C4-2B (cell line): ENCODE measurements around the gene NSUN2.

Experiments
- H3K27ac ChIP-seq: fragments of 450-650 bp; 2 replicates; pipeline ENCODE4 v1.5.1; 2017
- ZFX ChIP-seq: fragments of 450-650 bp; IDR thresholded peaks from 2 replicates; pipeline ENCODE4 v1.6.1; 2017
- TF ChIP-seq, protein P1 (sequence below): fragments of 450-650 bp; conservative IDR thresholded peaks from 2 replicates; pipeline ENCODE4 v1.5.1; 2017; ENCODE audit warnings: mild to moderate bottlenecking

NSUN2 gene

DNA sequence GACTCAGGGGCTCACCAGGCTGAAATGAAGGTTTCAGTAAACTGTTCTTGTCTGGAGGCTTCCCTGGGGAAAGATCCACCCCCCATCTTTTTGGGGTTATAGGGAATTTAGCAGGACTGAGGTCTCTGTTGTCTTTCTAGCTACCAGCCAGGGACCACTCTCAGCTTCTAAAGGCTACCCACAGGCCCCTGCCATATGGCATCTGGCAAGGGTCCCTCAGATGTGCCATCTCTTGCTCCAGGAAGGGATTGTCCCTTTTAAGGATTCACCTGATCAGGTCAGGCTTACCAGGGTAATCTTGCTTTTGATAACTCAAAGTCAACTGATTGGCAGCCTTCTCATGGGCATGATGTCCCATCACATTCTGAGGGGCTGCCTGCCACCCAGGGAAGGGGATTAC lies 65.0 kb downstream of the NSUN2 start:
- no peak for TF ChIP-seq ZFX
- TF ChIP-seq, protein P1, sequence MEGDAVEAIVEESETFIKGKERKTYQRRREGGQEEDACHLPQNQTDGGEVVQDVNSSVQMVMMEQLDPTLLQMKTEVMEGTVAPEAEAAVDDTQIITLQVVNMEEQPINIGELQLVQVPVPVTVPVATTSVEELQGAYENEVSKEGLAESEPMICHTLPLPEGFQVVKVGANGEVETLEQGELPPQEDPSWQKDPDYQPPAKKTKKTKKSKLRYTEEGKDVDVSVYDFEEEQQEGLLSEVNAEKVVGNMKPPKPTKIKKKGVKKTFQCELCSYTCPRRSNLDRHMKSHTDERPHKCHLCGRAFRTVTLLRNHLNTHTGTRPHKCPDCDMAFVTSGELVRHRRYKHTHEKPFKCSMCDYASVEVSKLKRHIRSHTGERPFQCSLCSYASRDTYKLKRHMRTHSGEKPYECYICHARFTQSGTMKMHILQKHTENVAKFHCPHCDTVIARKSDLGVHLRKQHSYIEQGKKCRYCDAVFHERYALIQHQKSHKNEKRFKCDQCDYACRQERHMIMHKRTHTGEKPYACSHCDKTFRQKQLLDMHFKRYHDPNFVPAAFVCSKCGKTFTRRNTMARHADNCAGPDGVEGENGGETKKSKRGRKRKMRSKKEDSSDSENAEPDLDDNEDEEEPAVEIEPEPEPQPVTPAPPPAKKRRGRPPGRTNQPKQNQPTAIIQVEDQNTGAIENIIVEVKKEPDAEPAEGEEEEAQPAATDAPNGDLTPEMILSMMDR, result no peak
- no peak overlapping the region for H3K27ac ChIP-seq

DNA sequence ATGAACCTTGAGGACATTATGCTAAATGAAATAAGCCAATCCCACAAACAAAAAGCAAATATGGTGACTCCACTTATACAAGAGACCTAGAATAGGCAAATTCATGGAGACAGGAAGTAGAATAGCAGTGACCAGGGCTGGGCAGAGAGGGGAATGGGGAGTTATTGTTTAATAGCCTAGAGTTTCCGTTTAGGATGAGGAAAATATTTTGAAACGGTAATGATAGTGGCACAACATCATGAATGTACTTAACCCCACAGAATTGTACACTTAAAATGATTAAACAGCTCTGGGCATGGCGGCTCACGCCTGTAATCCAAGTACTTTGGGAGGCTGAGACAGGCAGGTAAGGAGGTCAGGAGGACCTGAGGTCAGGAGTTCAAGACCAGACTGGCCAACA lies 65.8 kb downstream of the NSUN2 start:
- TF ChIP-seq, protein P1, result no peak
- TF ChIP-seq ZFX, result no peak

DNA sequence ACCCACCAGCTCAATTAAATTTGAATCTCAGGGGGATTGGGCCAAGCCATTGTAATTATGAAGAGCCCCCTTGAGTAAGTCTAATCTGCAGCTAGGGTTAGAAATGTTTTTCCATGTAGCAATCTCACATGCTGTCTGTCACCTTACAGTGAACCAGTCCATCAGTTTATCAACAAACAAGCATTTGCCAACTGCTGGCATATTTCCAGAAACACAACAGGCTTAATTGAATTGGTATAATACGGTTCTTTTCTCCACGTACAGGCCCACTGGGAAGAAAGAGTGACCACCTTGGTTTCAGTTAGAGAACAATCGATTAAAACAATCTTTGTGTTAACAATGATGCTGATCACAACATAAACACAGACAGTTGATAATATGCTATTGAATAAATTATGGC lies 67.4 kb downstream of the NSUN2 start:
- TF ChIP-seq, protein P1, result no peak
- no peak for TF ChIP-seq ZFX

More for the DNA sequence above, 65.8 kb downstream of the NSUN2 start:
- no peak overlapping the region for H3K27ac ChIP-seq

DNA sequence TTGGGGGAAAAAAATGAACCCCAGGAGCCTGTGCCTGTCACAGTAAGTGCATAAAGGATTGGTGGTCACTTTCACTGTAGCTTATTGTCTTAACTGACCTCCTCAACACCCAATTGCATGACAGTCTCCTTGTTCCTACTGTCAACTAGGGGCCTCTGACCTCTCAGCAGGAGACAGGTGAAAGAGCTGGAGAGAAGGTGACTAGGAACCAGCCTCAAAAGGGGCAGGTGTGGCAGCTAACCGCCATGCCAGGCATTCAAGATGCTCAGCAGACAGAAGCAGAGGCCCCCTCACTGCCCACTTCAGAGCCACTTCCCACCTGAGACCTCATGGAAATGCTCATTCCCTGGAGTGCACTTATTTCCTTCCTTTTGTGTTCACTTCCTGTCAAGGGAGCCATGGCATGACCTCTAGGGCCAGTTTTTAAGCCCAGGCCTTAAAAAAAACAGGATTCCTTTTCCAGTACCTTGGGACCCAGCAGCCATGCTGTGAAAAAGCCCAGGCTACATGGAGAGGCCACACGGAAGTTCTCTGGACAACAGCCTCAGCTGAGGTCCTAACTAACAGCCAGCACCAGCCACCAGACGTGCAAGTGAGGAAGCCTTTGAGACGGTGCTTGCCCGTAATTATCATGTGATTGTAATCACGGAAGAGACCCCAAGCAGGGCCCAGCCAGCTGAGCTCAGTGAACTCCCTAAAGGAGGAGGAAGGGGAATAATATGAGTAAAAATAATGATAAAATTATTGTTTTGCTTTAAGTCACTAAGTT lies 74.9 kb downstream of the NSUN2 start:
- TF ChIP-seq, protein P1, result no peak
- TF ChIP-seq ZFX, result no peak
- no peak overlapping the region for H3K27ac ChIP-seq

More for the DNA sequence above, 67.4 kb downstream of the NSUN2 start:
- H3K27ac ChIP-seq, result no peak overlapping the region

DNA sequence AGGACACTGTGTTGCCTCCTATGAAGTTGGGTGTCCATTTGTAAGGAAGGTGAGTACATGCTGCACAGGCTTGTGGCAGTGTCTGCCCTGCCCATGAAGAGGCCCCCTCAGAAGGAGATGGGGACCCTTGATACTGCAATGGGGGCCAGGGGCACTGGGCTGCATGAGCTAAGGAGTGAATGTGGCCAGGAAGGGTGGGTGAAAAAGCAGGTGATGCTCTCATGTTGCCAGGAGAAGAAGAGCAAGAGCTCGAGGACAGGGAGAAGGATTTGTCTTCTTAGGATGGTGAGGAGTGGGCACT lies 76.1 kb downstream of the NSUN2 start:
- no peak for TF ChIP-seq ZFX
- H3K27ac ChIP-seq, result no peak overlapping the region

DNA sequence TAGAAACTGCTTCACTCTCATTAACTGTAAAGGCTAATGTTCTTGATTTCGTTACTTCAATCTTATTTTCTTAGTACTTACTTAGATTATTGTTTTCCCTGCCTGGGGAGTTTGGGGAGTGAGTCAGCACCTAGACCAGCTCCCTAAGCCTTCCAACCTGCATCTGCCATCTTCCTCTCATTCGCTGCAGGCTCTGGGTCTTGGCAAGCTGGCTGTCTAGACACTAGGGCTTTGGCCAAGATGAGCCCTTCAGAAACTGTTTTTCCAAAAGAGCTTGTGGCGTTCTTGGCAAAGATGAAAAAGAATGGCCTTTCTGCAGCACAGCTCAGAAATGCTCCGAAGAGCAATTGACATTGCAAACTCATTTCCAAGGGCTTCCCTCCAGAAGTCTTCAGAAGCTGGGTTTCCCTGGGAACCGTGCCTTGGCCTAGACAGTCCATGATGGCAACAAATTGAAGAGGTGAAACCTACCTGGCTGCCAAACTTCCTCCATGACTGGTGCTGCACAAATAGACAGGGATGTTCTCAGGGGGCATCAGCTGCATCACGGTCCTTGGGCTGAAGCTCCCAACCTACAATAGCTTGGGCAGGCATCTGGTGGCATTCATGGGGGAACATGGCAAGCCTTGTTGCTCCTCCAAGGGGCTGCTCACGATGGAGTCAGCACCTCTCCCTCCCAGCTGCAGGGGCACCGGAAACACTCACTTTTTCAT lies 76.6 kb downstream of the NSUN2 start:
- H3K27ac ChIP-seq, result no peak overlapping the region
- TF ChIP-seq ZFX, result no peak
- TF ChIP-seq, protein P1, result no peak

DNA sequence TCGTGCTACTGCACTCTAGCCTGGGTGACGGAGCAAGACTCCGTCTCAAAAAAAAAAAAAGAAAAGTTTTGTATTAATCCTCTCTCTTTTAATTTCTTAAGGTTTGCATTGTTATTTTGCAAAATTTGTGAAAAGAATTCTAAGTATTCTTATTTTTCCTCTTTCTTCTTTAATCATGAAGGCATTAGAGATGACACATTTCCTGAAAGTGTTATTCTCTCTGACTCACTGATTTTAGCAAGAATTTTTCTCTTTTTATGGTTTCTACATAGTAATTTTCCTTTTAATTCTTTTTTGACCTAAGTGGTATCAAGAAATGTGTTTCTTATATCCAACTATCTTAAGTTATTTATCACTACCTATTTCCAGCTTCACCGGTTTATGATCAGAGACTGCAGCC lies 78.0 kb downstream of the NSUN2 start:
- H3K27ac ChIP-seq, result no peak overlapping the region
- no peak for TF ChIP-seq ZFX

DNA sequence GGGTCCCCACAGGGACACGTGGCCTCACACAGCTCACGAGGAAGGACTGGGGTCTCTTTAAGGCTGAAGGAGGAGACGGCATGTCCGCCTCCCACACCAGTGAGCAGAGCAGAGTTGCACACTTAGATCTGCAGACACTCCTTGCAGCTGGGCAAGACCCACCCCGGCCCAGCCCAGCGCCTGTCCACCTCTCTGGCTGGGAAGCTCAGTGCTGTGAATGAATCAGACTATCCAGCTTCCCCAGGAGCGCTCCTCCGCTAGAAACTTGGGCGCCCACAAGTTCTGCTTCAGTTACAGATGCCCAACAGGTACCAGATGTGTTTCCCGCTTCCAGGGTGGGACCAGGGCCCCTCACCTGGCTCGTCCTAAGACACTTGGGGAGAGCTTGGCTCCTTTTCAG lies 78.9 kb downstream of the NSUN2 start:
- H3K27ac ChIP-seq, result no peak overlapping the region
- TF ChIP-seq ZFX, result no peak
- TF ChIP-seq, protein P1, result no peak
